K562 (cell line): Measurements from ENCODE around the gene UBE2K. TPM values are rescaled to one million over a fixed set of nuclear protein-coding genes. Genes with fewer than 3 reads are reported as not detected.

Source experiments
- CUX1 ChIP-seq: fragments of 200-800 bp; sonication (Bioruptor generic); IDR thresholded peaks from 2 replicates; pipeline ENCODE4 v1.6.1; 2016; ENCODE audit warnings: missing genetic modification characterization, missing compliant biosample characterization
- HDAC1 ChIP-seq, 2 experiments: fragments of 450-650 bp; IDR thresholded peaks; 2 replicates each; pipeline ENCODE4 v1.6.1; 2016 to 2017; ENCODE audit warnings: inconsistent platforms in 1 of 2, mild to moderate bottlenecking in 1 of 2, moderate library complexity in 1 of 2
- NR2C2 ChIP-seq, 2 experiments: fragments of 200-800 bp in 1 of 2; sonication (Bioruptor generic) in 1 of 2; sonication (generic) in 1 of 2; formaldehyde crosslinking in 1 of 2; IDR thresholded peaks; 2 replicates each; pipeline versions ENCODE4 v1.6.1 to v1.8.0; 2016 to 2022; ENCODE audit warnings: mild to moderate bottlenecking in 1 of 2, missing compliant biosample characterization in 1 of 2, missing genetic modification characterization in 1 of 2, missing genetic modification reagents in 1 of 2
- RAD21 ChIP-seq, 2 experiments: fragments of 250-450 bp in 1 of 2; fragments of 450-650 bp in 1 of 2; sonication (Bioruptor Pico) in 1 of 2; formaldehyde crosslinking in 1 of 2; IDR thresholded peaks in 1 of 2; conservative IDR thresholded peaks in 1 of 2; 2 replicates each; pipeline versions ENCODE4 v1.4.0 to v1.8.0; 2020 to 2022; ENCODE audit warnings: mild to moderate bottlenecking in 2 of 2, moderate library complexity in 1 of 2
- polyA plus RNA-seq, 8 experiments: library from polyadenylated mRNA; depleted of rRNA in 4 of 8; stranded (reverse) in 5 of 8; unstranded in 3 of 8; fragments of >200 nt; fragmentation: Nextera tagmentation in 2 of 8; fragmentation: Illumina TruSeq in 1 of 8; extraction: Ambion mirVana in 2 of 8; extraction: Trizol in 1 of 8; gene quantifications; 2 replicates each; pipeline versions ENCODE4 v1.2.1 to v1.2.3, GENCODE V29; 2011 to 2014; ENCODE audit warnings: inconsistent platforms in 1 of 8, missing spikeins in 1 of 8
- total RNA-seq, 7 experiments: library from RNA; depleted of rRNA in 6 of 7; stranded (reverse); fragments of >200 nt in 6 of 7; fragmentation: Illumina TruSeq in 2 of 7; extraction: Trizol in 2 of 7; gene quantifications; 2 replicates each; pipeline versions ENCODE4 v1.2.1 to v1.2.3, GENCODE V29; 2011 to 2021; ENCODE audit warnings: low replicate concordance in 1 of 7

The UBE2K gene
- total and polyA plus RNA-seq, 9 of the 15 experiments (the other 6 are each of a cell fraction or from before 2014, with no cell fraction given), result 29.8 to 190 (median 62.6) TPM

DNA sequence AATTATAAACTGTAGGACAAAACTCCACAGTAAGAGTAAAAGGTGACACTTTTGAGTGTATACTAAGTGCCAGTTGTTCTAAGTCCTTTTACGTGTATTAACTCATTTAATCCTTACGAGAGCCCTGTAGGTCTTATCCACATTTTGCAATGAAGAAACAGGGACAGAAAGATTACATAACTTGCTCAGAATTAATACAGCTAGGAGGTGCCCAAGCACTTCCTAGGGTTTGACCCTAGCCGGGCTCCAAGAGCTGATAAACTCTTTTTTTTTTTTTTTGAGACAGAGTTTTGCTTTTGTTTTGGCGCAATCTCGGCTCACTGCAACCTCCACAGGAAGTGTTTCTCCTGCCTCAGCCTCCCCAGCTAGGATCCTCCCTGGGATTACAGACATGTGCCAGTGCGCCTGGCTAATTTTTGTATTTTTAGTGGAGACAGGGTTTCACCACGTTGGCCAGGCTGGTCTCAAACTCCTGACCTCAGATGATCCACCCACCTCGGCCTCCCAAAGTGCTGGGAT, 110.4 kb downstream of the UBE2K start (continued):
- TF ChIP-seq CUX1 (CRISPR knock-in tag), result no peak
- 0 out of 4 replicates have a peak, but pooled peaks of 1 of the 2 experiments have one; percentile 20 for TF ChIP-seq HDAC1 (IDR thresholded peaks at IDR 0.05)
- TF ChIP-seq NR2C2 (CRISPR knock-in tag; IDR thresholded peaks at IDR 0.05), result no peak
- TF ChIP-seq NR2C2 (tag; IDR thresholded peaks at IDR 0.05), result no peak
- peak in 1 of 2 experiments; percentile 55; a peak in 2 of 4 replicates for TF ChIP-seq RAD21 (CRISPR knock-in tag; conservative IDR thresholded peaks at IDR 0.05 in 1 of 2, IDR thresholded peaks at IDR 0.05 in 1 of 2)
